Measurements from ENCODE around the gene MYO5C.

The MYO5C gene

DNA sequence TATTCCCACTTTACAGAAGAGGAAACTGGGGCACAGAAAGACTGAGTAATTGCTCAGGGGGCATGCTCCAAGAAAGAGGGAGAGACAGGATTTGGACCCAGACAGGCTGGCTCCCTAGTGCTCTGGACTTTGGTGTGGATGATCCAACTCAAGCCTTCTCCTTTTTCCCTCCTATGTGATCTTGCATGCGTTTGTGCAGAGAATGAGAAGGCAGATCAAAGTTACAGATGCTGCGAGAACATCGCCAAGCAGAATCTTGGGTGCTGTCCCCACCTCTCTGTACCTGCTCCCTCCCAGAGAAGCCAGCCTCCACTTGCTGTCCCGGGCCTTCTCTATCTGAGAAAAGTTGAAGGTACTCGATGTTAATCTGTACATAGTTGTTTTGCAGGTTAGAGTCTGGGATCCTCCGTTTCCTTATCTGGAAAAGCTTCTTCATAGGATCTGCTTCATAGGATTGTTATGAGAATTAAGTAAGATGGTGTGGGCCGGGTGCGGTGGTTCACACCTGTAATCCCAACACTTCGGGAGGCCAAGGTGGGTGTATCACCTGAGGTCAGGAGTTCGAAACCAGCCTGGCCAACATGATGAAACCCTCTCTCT lies 114.7 kb downstream of the MYO5C start:
- H3K4me3 ChIP-seq (ENCODE audit: low read depth, low read length): no peak overlapping the region
- no peak for TF ChIP-seq MYC (IDR thresholded peaks at IDR 0.05; ENCODE audit: low read depth, low read length)
- DNase-seq (ENCODE audit: low read depth): no peak

DNA sequence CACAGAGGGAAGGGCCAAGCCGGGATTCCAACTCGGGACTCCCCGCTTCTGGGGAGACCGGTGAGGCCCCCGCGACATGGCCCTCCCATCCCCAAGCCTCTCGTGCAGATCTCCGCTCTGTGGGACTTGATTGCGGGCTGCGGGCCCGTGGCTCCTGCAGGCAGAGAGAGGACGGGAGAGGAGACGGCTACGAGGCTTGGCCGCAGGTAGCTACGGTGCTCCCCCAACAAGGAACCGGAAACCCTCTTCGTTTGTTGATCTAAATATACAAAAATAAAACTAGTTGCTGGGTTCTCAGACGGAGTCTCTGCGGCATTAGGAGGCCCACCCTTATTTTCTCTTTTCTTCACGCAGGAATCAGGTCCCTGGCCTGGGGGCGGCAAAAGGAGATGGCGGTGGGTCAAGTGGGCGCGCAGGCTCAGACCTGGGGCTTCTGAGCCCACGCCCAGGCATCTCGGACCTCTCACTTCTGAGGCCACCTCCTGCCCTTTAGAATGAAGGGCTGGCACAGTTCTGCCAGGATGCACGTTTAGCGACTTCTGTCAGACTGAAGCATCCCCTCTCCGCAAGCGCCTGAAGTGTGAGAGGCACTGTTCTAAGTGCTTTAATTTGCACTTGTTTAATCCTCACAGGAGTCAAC lies 115.3 kb downstream of the MYO5C start:
- no peak for TF ChIP-seq POLR2A (IDR thresholded peaks at IDR 0.05; ENCODE audit: extremely low read depth, insufficient read length)
- no peak for TF ChIP-seq MYC (IDR thresholded peaks at IDR 0.05; ENCODE audit: low read depth, low read length)
- TF ChIP-seq, protein P1, sequence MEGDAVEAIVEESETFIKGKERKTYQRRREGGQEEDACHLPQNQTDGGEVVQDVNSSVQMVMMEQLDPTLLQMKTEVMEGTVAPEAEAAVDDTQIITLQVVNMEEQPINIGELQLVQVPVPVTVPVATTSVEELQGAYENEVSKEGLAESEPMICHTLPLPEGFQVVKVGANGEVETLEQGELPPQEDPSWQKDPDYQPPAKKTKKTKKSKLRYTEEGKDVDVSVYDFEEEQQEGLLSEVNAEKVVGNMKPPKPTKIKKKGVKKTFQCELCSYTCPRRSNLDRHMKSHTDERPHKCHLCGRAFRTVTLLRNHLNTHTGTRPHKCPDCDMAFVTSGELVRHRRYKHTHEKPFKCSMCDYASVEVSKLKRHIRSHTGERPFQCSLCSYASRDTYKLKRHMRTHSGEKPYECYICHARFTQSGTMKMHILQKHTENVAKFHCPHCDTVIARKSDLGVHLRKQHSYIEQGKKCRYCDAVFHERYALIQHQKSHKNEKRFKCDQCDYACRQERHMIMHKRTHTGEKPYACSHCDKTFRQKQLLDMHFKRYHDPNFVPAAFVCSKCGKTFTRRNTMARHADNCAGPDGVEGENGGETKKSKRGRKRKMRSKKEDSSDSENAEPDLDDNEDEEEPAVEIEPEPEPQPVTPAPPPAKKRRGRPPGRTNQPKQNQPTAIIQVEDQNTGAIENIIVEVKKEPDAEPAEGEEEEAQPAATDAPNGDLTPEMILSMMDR (IDR thresholded peaks at IDR 0.05; ENCODE audit: low read depth, low read length): no peak
- TF ChIP-seq, protein P2, sequence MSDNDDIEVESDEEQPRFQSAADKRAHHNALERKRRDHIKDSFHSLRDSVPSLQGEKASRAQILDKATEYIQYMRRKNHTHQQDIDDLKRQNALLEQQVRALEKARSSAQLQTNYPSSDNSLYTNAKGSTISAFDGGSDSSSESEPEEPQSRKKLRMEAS (IDR thresholded peaks at IDR 0.05; ENCODE audit: low read depth, low read length): no peak
- DNase-seq (ENCODE audit: low read depth): no peak

DNA sequence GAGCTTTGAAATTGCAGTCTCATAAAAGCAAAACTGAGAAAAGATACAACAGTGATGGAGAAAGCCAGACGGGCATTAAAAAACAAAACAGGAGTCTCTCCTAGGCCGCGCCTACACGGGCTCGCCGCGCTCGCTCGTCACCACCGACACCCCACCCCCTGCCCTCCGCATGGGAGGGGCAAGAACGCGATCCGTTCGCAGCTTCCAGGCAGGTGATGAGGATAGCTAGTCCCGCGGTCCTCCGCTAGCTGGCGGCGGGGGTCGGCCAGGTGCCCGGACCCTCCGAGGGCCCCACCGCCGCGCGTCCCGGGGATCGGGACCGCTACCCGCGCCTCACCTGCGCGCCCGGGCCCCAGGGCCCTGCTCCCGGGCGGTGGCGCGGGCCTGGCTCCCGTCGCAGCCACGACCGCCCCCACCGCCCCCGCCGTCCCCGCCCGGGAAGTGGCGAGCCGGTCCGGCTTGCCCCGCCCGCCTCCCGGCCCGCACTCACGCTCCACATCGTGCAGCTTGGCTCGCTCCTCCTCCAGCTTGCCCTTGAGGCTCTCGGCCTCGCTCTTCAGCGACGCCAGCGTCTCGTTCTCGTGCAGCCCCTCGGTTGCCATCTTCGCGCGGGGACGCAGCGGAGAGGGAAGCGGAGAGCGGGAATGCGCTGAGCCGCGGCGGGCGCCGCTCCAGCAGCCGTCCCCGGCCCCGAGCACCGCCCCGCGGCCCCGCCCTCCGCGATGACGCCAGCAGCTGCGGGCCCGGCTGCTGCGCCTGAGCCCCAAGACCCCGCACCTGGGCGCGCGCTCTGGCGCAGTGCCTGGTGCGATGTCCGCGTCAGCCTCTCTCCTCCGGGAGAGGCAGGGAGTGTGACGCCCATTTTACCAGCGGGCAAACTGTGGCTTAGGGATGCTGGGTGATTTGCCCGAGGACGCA lies 116.1 kb downstream of the MYO5C start:
- TF ChIP-seq, protein P1 (IDR thresholded peaks at IDR 0.05; ENCODE audit: low read depth, low read length): no peak
- TF ChIP-seq, protein P2 (IDR thresholded peaks at IDR 0.05; ENCODE audit: low read depth, low read length): peak; percentile 64
- peak; percentile 62 for TF ChIP-seq MYC (IDR thresholded peaks at IDR 0.05; ENCODE audit: low read depth, low read length)
- TF ChIP-seq POLR2A (IDR thresholded peaks at IDR 0.05; ENCODE audit: extremely low read depth, insufficient read length): peak; percentile 52
- H3K4me3 ChIP-seq (ENCODE audit: low read depth, low read length): peak overlapping the region; percentile 74
- peak; percentile 83 for DNase-seq (ENCODE audit: low read depth)

More for the DNA sequence above, 115.3 kb downstream of the MYO5C start:
- H3K4me3 ChIP-seq (ENCODE audit: low read depth, low read length): peak overlapping the region; percentile 56

- no peak for DNase-seq (ENCODE audit: low read depth)
These were observed 116.8 kb downstream of the MYO5C start for GRCh38 chr15:52178765-52179164.

GRCh38 chr15:52172869-52173268 lies 122.7 kb downstream of the MYO5C start:
- no peak for DNase-seq (ENCODE audit: low read depth)
- TF ChIP-seq POLR2A (IDR thresholded peaks at IDR 0.05; ENCODE audit: extremely low read depth, insufficient read length) (no peak), MYC (IDR thresholded peaks at IDR 0.05; ENCODE audit: low read depth, low read length) (no peak)
- TF ChIP-seq, protein P1 (IDR thresholded peaks at IDR 0.05; ENCODE audit: low read depth, low read length): no peak
- TF ChIP-seq, protein P2 (IDR thresholded peaks at IDR 0.05; ENCODE audit: low read depth, low read length): no peak
- H3K4me3 ChIP-seq (ENCODE audit: low read depth, low read length): no peak overlapping the region

More at GRCh38 chr15:52178765-52179164, 116.8 kb downstream of the MYO5C start:
- peak overlapping the region; percentile 74 for H3K4me3 ChIP-seq (ENCODE audit: low read depth, low read length)
- TF ChIP-seq, protein P2 (IDR thresholded peaks at IDR 0.05; ENCODE audit: low read depth, low read length): no peak
- TF ChIP-seq, protein P1 (IDR thresholded peaks at IDR 0.05; ENCODE audit: low read depth, low read length): no peak
- no peak for TF ChIP-seq POLR2A (IDR thresholded peaks at IDR 0.05; ENCODE audit: extremely low read depth, insufficient read length)

GRCh38 chr15:52171807-52172206 lies 123.8 kb downstream of the MYO5C start:
- H3K4me3 ChIP-seq (ENCODE audit: low read depth, low read length): no peak overlapping the region
- no peak for DNase-seq (ENCODE audit: low read depth)
- TF ChIP-seq MYC (IDR thresholded peaks at IDR 0.05; ENCODE audit: low read depth, low read length): no peak

Measured in NB4 (cell line).